Fibroblast of lung (primary cell): ENCODE measurements around the gene GGT6. TPM values are rescaled to one million over a fixed set of nuclear protein-coding genes. Genes with fewer than 3 reads are reported as not detected.

ENCODE experiments used
- DNase-seq, 2 donors: peaks; one replicate each; pipeline versions ENCODE4 v3.0.0 to v3.0.0-alpha.2; 2010; ENCODE audit warnings: low read depth in 2 of 2
- H2AFZ ChIP-seq: 2 replicates; pipeline ENCODE4 v1.5.1; 2012; ENCODE audit warnings: low read length, control low read depth, inconsistent platforms
- H3K27ac ChIP-seq: 2 replicates; pipeline ENCODE4 v1.5.1; 2011; ENCODE audit warnings: low read length, control low read depth; ENCODE audit not compliant: insufficient read depth
- H3K27me3 ChIP-seq: 2 replicates; pipeline ENCODE4 v1.5.1; 2011; ENCODE audit warnings: mild to moderate bottlenecking, low read length; ENCODE audit not compliant: control insufficient read depth, insufficient read depth
- H3K36me3 ChIP-seq: 2 replicates; pipeline ENCODE4 v1.5.1; 2011; ENCODE audit warnings: low read length; ENCODE audit not compliant: control insufficient read depth, insufficient read depth
- H3K4me1 ChIP-seq: 2 replicates; pipeline ENCODE4 v1.5.1; 2011; ENCODE audit warnings: low read length; ENCODE audit not compliant: control insufficient read depth, insufficient read depth; ENCODE audit errors: extremely low read depth
- H3K4me2 ChIP-seq: 2 replicates; pipeline ENCODE4 v1.5.1; 2011; ENCODE audit warnings: low read length, control low read depth; ENCODE audit not compliant: insufficient read depth; ENCODE audit errors: extremely low read depth
- H3K4me3 ChIP-seq, 4 experiments: fragments of 200-600 bp in 1 of 4; sonication (generic) in 1 of 4; replicated peaks in 1 of 4; 2 replicates each; pipeline ENCODE4 v1.5.1; 2011 to 2016; ENCODE audit warnings: low read length in 4 of 4, low read depth in 3 of 4, mild to moderate bottlenecking in 3 of 4, control low read depth in 2 of 4, inconsistent platforms in 1 of 4, mixed read lengths in 1 of 4; ENCODE audit not compliant: insufficient read depth in 1 of 4; ENCODE audit errors: control extremely low read depth in 1 of 4
- H3K79me2 ChIP-seq: 2 replicates; pipeline ENCODE4 v1.5.1; 2012; ENCODE audit warnings: mild to moderate bottlenecking, low read length, inconsistent platforms; ENCODE audit not compliant: control insufficient read depth, insufficient read depth
- H3K9ac ChIP-seq: 2 replicates; pipeline ENCODE4 v1.5.1; 2011; ENCODE audit warnings: mild to moderate bottlenecking, low read length, control low read depth; ENCODE audit not compliant: insufficient read depth
- H3K9me3 ChIP-seq: 2 replicates; pipeline ENCODE4 v1.5.1; 2012; ENCODE audit warnings: low read depth, low read length; ENCODE audit not compliant: control insufficient read depth, insufficient read depth
- H4K20me1 ChIP-seq: 2 replicates; pipeline ENCODE4 v1.5.1; 2011; ENCODE audit warnings: low read length; ENCODE audit not compliant: control insufficient read depth, insufficient read depth; ENCODE audit errors: extremely low read depth
- CTCF ChIP-seq, 2 donors: IDR thresholded peaks in 1 of 2; conservative IDR thresholded peaks in 1 of 2; 1 replicate in 1 of 2; 2 replicates in 1 of 2; pipeline ENCODE4 v1.5.1; 2011 to 2012; ENCODE audit warnings: low read length in 2 of 2, control low read depth in 1 of 2, inconsistent platforms in 1 of 2, low read depth in 1 of 2, mild to moderate bottlenecking in 1 of 2
- EZH2 ChIP-seq: IDR thresholded peaks from 2 replicates; pipeline ENCODE4 v1.5.1; 2012; ENCODE audit warnings: low read length, control low read depth, mild to moderate bottlenecking; ENCODE audit errors: missing control alignments
- polyA plus RNA-seq, 2 donors: library from polyadenylated mRNA; depleted of rRNA in 1 of 2; stranded (reverse) in 1 of 2; unstranded in 1 of 2; fragments of >200 nt; gene quantifications; 2 replicates each; pipeline ENCODE4 v1.2.1, GENCODE V29; 2011 to 2012; ENCODE audit warnings: missing spikeins in 1 of 2
- total RNA-seq: library from RNA; depleted of rRNA; stranded (reverse); fragments of >200 nt; gene quantifications from 2 replicates; pipeline ENCODE4 v1.2.1, GENCODE V29; 2014

The GGT6 gene
- total and polyA plus RNA-seq, 2 donors (not counting 1 experiment from before 2014, with no cell fraction given), result not detected

- Histone ChIP-seq H3K27me3 (peaks cover 17% of the 10 kb centered on the region), H3K27ac (no peak overlapping the region), H3K36me3 (no peaks in the 10 kb centered on the region), H2AFZ (no peak overlapping the region), H3K4me1 (no peaks in the 10 kb centered on the region), H3K4me3 (no peak overlapping the region), H3K9ac (no peak overlapping the region), H3K79me2 (no peaks in the 10 kb centered on the region), H4K20me1 (no peaks in the 10 kb centered on the region), H3K9me3 (no peaks in the 10 kb centered on the region), H3K4me2 (no peak overlapping the region)
- TF ChIP-seq CTCF (conservative IDR thresholded peaks at IDR 0.05 in 1 of 2, IDR thresholded peaks at IDR 0.05 in 1 of 2; ENCODE audit: low read depth in 1 of 2, low read length in 2 of 2) (peak in 1 of 2 donors; percentile 9), EZH2 (no peak)
- no peak for DNase-seq
Observed at GRCh38 chr17:4594931-4595684, 34.7 kb upstream of the GGT6 start.

GRCh38 chr17:4594406-4594805 is 34.0 kb upstream of the GGT6 start:
- no peaks in the 10 kb centered on the region for H3K79me2 ChIP-seq
- no peak overlapping the region for H2AFZ ChIP-seq
- H3K4me2 ChIP-seq, result no peak overlapping the region
- TF ChIP-seq CTCF (conservative IDR thresholded peaks at IDR 0.05 in 1 of 2, IDR thresholded peaks at IDR 0.05 in 1 of 2; ENCODE audit: low read depth in 1 of 2, low read length in 2 of 2) (no peak), EZH2 (no peak)
- no peaks in the 10 kb centered on the region for H3K4me1 ChIP-seq
- no peaks in the 10 kb centered on the region for H3K9me3 ChIP-seq
- no peak overlapping the region for H3K27ac ChIP-seq
- no peak overlapping the region for H3K9ac ChIP-seq
- no peak for DNase-seq
- H3K27me3 ChIP-seq, result peaks cover 13% of the 10 kb centered on the region
- no peak overlapping the region for H3K4me3 ChIP-seq
- H4K20me1 ChIP-seq, result no peaks in the 10 kb centered on the region
- no peaks in the 10 kb centered on the region for H3K36me3 ChIP-seq

- Histone ChIP-seq H3K36me3 (no peaks in the 10 kb centered on the region), H3K27me3 (peaks cover 3% of the 10 kb centered on the region), H3K4me3 (no peak overlapping the region), H2AFZ (no peak overlapping the region), H3K27ac (no peak overlapping the region), H3K79me2 (no peaks in the 10 kb centered on the region), H3K9me3 (no peaks in the 10 kb centered on the region), H3K4me2 (no peak overlapping the region), H3K9ac (no peak overlapping the region), H4K20me1 (no peaks in the 10 kb centered on the region), H3K4me1 (no peaks in the 10 kb centered on the region)
- TF ChIP-seq CTCF (conservative IDR thresholded peaks at IDR 0.05 in 1 of 2, IDR thresholded peaks at IDR 0.05 in 1 of 2; ENCODE audit: low read depth in 1 of 2, low read length in 2 of 2) (no peak), EZH2 (no peak)
- DNase-seq, result no peak
Observed at GRCh38 chr17:4593021-4593421, 32.6 kb upstream of the GGT6 start.
